Muscle layer of colon (tissue), 2 donors: Measurements from ENCODE around the gene SLC25A53.
"Not testable (repeated sequence)": the region's sequence is repeated elsewhere in the genome, so short reads cannot be mapped to it uniquely, and the experiment has no call there.

Source experiments
- H3K27ac ChIP-seq: one replicate; pipeline ENCODE4 v1.7.0; 2013; ENCODE audit warnings: low read depth, mild to moderate bottlenecking, low read length, moderate library complexity
- H3K27me3 ChIP-seq, 2 donors: one replicate each; pipeline ENCODE4 v1.7.0; 2013; ENCODE audit warnings: low read length in 2 of 2, mild to moderate bottlenecking in 2 of 2; ENCODE audit not compliant: insufficient read depth in 2 of 2, control insufficient read depth in 1 of 2
- H3K36me3 ChIP-seq: one replicate; pipeline ENCODE4 v1.7.0; 2013; ENCODE audit warnings: mild to moderate bottlenecking, low read length; ENCODE audit not compliant: insufficient read depth
- H3K4me1 ChIP-seq: one replicate; pipeline ENCODE4 v1.7.0; 2013; ENCODE audit warnings: mild to moderate bottlenecking, low read length; ENCODE audit not compliant: insufficient read depth
- H3K4me3 ChIP-seq, 2 donors: one replicate each; pipeline ENCODE4 v1.7.0; 2013; ENCODE audit warnings: low read length in 2 of 2, low read depth in 1 of 2, mild to moderate bottlenecking in 1 of 2, moderate library complexity in 1 of 2
- H3K9ac ChIP-seq: one replicate; pipeline ENCODE4 v1.7.0; 2013; ENCODE audit warnings: low read length
- H3K9me3 ChIP-seq: one replicate; pipeline ENCODE4 v1.7.0; 2013; ENCODE audit warnings: mild to moderate bottlenecking, low read length
- donor health status: abdominal sarcoma.
- donor health status: Adenocarcinoma of cecum.

Gene SLC25A53

GRCh38 chrX:104126856-104127255, 30.0 kb downstream of the SLC25A53 start:
- no peaks in the 10 kb centered on the region for H3K27me3 ChIP-seq
- H3K27ac ChIP-seq: no peak overlapping the region
- no peak overlapping the region for H3K4me3 ChIP-seq
- H3K36me3 ChIP-seq: no peaks in the 10 kb centered on the region
- H3K9me3 ChIP-seq: no peaks in the 10 kb centered on the region
- H3K4me1 ChIP-seq: no peaks in the 10 kb centered on the region
- H3K9ac ChIP-seq: no peak overlapping the region

- H3K4me1 ChIP-seq: no peaks in the 10 kb centered on the region
- H3K9me3 ChIP-seq: no peaks in the 10 kb centered on the region
- no peak overlapping the region for H3K27ac ChIP-seq
- H3K9ac ChIP-seq: no peak overlapping the region
- H3K36me3 ChIP-seq: no peaks in the 10 kb centered on the region
- no peaks in the 10 kb centered on the region for H3K27me3 ChIP-seq
- no peak overlapping the region for H3K4me3 ChIP-seq
These were observed 34.0 kb downstream of the SLC25A53 start for GRCh38 chrX:104122829-104123228.

- H3K36me3 ChIP-seq: no peaks in the 10 kb centered on the region
These were observed 38.0 kb downstream of the SLC25A53 start for GRCh38 chrX:104118765-104119164.

GRCh38 chrX:104117759-104118158, 39.0 kb downstream of the SLC25A53 start:
- H3K9me3 ChIP-seq: no peaks in the 10 kb centered on the region
- H3K27me3 ChIP-seq: no peaks in the 10 kb centered on the region
- H3K4me1 ChIP-seq: no peaks in the 10 kb centered on the region
- no peaks in the 10 kb centered on the region for H3K36me3 ChIP-seq
- H3K4me3 ChIP-seq: no peak overlapping the region
- H3K9ac ChIP-seq: no peak overlapping the region
- H3K27ac ChIP-seq: no peak overlapping the region

More at GRCh38 chrX:104118765-104119164, 38.0 kb downstream of the SLC25A53 start:
- Histone ChIP-seq H3K9me3 (no peaks in the 10 kb centered on the region), H3K4me3 (no peak overlapping the region), H3K4me1 (no peaks in the 10 kb centered on the region), H3K27ac (no peak overlapping the region), H3K27me3 (no peaks in the 10 kb centered on the region), H3K9ac (no peak overlapping the region)

GRCh38 chrX:104113222-104113965, 43.4 kb downstream of the SLC25A53 start:
- H3K27ac ChIP-seq: peak overlapping the region; percentile 49
- no peaks in the 10 kb centered on the region for H3K27me3 ChIP-seq
- no peaks in the 10 kb centered on the region for H3K36me3 ChIP-seq
- H3K9ac ChIP-seq: no peak overlapping the region
- H3K4me1 ChIP-seq: peaks cover 5% of the 10 kb centered on the region
- no peaks in the 10 kb centered on the region for H3K9me3 ChIP-seq
- peak overlapping the region; percentile 55 to 61 for H3K4me3 ChIP-seq

- no peaks in the 10 kb centered on the region for H3K27me3 ChIP-seq
- H3K9me3 ChIP-seq: no peaks in the 10 kb centered on the region
- no peaks in the 10 kb centered on the region for H3K36me3 ChIP-seq
- no peak within 1 kb of the TSS for H3K9ac ChIP-seq
- peak within 1 kb of the TSS; percentile 55 to 61 for H3K4me3 ChIP-seq
- H3K4me1 ChIP-seq: peaks cover 5% of the 10 kb centered on the region
- H3K27ac ChIP-seq: peak within 1 kb of the TSS; percentile 49
These were observed 44.4 kb downstream of the SLC25A53 start, which contains the start of gene ZCCHC18 for GRCh38 chrX:104112326-104112951. Gene ZCCHC18, plus strand, starts transcription at chrX:104112523. Its CDS starts 1,589 bp downstream, at chrX:104114112.

GRCh38 chrX:104110491-104111240, 46.1 kb downstream of the SLC25A53 start:
- H3K4me3 ChIP-seq, H3K27ac ChIP-seq, H3K9me3 ChIP-seq, H3K27me3 ChIP-seq, H3K9ac ChIP-seq, H3K4me1 ChIP-seq, H3K36me3 ChIP-seq: not testable (repeated sequence)

- Histone ChIP-seq H3K4me1 (peaks cover 5% of the 10 kb centered on the region), H3K27me3 (peaks cover 0 to 7% of the 10 kb centered on the region in 2 donors), H3K27ac (no peak overlapping the region), H3K9ac (no peak overlapping the region), H3K9me3 (no peaks in the 10 kb centered on the region), H3K4me3 (no peak overlapping the region), H3K36me3 (no peaks in the 10 kb centered on the region)
These were observed 47.9 kb downstream of the SLC25A53 start for GRCh38 chrX:104108955-104109354.

GRCh38 chrX:104105330-104106262, 51.2 kb downstream of the SLC25A53 start:
- Histone ChIP-seq H3K4me3 (no peak overlapping the region), H3K27me3 (peaks cover 0 to 7% of the 10 kb centered on the region in 2 donors), H3K27ac (no peak overlapping the region), H3K9ac (no peak overlapping the region), H3K4me1 (no peaks in the 10 kb centered on the region), H3K36me3 (no peaks in the 10 kb centered on the region), H3K9me3 (no peaks in the 10 kb centered on the region)

GRCh38 chrX:104104676-104105075, 52.1 kb downstream of the SLC25A53 start:
- no peaks in the 10 kb centered on the region for H3K9me3 ChIP-seq
- H3K4me1 ChIP-seq: no peaks in the 10 kb centered on the region
- H3K36me3 ChIP-seq: no peaks in the 10 kb centered on the region
- H3K4me3 ChIP-seq: no peak overlapping the region
- no peak overlapping the region for H3K27ac ChIP-seq
- H3K27me3 ChIP-seq: peaks cover 0 to 7% of the 10 kb centered on the region in 2 donors
- no peak overlapping the region for H3K9ac ChIP-seq
